Measurements from ENCODE around the gene DLGAP1. TPM values are rescaled to one million over a fixed set of nuclear protein-coding genes. Genes with fewer than 3 reads are reported as not detected.

The DLGAP1 gene
- total RNA-seq, 1 donor from 2014 or later, result 0.05 TPM

DNA sequence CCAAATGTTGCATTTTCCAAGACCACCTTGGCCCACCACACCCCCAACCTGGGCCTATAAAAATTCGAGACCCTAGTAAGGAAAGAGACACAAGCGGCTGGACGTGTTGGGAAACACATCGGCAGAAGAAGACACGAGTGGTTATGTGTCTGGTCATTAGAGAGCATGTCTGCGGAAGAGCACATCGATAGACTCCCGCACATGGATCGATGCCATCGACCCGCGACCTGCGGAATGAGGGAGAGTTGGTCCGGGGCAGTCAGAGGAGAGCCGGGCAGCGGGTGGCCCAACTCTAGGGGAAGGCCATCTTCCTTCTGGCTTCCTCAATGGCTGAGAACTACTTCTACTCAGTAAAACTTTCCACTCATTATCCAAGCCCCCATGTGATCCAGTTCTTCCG, 785.7 kb downstream of the DLGAP1 start:
- Mint-ChIP-seq H3K27ac (ENCODE audit: unreplicated experiment) (no peak overlapping the region), H3K4me3 (ENCODE audit: unreplicated experiment) (no peak overlapping the region), H3K9me3 (ENCODE audit: unreplicated experiment) (no peaks in the 10 kb centered on the region), H3K36me3 (ENCODE audit: unreplicated experiment) (no peaks in the 10 kb centered on the region), H3K27me3 (ENCODE audit: unreplicated experiment) (peaks cover 3% of the 10 kb centered on the region), H3K4me1 (ENCODE audit: unreplicated experiment) (peaks cover 13% of the 10 kb centered on the region)
- DNase-seq (ENCODE audit: extremely low spot score, unreplicated experiment), result no peak
- TF ChIP-seq, protein P1, sequence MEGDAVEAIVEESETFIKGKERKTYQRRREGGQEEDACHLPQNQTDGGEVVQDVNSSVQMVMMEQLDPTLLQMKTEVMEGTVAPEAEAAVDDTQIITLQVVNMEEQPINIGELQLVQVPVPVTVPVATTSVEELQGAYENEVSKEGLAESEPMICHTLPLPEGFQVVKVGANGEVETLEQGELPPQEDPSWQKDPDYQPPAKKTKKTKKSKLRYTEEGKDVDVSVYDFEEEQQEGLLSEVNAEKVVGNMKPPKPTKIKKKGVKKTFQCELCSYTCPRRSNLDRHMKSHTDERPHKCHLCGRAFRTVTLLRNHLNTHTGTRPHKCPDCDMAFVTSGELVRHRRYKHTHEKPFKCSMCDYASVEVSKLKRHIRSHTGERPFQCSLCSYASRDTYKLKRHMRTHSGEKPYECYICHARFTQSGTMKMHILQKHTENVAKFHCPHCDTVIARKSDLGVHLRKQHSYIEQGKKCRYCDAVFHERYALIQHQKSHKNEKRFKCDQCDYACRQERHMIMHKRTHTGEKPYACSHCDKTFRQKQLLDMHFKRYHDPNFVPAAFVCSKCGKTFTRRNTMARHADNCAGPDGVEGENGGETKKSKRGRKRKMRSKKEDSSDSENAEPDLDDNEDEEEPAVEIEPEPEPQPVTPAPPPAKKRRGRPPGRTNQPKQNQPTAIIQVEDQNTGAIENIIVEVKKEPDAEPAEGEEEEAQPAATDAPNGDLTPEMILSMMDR (IDR thresholded peaks at IDR 0.05), result no peak

DNA sequence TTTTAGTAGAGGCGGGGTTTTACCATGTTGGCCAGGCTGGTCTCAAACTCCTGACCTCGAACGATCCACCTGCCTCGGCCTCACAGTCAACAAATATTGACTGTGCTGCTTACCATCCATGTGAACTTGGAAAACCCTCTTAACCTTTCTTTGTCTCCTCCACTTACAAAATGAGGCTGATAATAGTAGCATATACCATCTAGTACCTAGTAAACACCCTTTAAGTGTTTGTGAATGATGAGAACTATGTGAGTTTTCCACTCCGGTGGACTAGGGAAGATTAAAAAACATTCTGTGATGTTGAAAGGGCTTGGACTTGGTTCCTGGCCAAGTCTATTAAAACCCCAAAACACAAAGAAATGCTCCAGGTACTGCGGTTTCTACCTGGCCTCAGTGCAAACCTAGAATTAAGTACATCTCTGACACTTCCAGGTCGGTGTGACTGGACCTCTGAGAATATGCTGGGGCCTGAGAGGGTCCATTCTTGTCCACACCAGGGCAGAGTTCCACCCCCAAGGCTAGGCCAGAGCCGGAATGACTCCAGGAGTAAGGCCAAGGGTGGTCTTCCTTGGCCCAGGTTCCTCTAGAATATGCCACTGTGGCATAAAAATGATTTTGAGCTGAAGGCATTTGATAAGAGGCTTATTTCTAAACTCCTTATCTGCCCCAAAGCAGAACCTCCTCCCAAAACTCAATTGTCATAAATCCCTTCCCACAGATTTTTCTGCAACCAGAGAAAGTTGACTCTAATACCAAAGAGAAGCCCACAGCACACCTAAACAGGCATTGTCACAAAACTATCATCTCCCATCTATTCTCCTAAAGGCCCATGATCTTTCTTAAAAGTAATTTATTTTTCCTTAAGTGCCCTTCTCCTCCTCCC, 787.6 kb downstream of the DLGAP1 start:
- no peak overlapping the region for H3K4me3 Mint-ChIP-seq (ENCODE audit: unreplicated experiment)
- no peaks in the 10 kb centered on the region for H3K9me3 Mint-ChIP-seq (ENCODE audit: unreplicated experiment)
- no peak for DNase-seq (ENCODE audit: extremely low spot score, unreplicated experiment)
- peaks cover 2% of the 10 kb centered on the region for H3K27me3 Mint-ChIP-seq (ENCODE audit: unreplicated experiment)
- H3K4me1 Mint-ChIP-seq (ENCODE audit: unreplicated experiment), result peaks cover 13% of the 10 kb centered on the region
- no peak overlapping the region for H3K27ac Mint-ChIP-seq (ENCODE audit: unreplicated experiment)
- H3K36me3 Mint-ChIP-seq (ENCODE audit: unreplicated experiment), result no peaks in the 10 kb centered on the region
- TF ChIP-seq, protein P1 (IDR thresholded peaks at IDR 0.05), result no peak

DNA sequence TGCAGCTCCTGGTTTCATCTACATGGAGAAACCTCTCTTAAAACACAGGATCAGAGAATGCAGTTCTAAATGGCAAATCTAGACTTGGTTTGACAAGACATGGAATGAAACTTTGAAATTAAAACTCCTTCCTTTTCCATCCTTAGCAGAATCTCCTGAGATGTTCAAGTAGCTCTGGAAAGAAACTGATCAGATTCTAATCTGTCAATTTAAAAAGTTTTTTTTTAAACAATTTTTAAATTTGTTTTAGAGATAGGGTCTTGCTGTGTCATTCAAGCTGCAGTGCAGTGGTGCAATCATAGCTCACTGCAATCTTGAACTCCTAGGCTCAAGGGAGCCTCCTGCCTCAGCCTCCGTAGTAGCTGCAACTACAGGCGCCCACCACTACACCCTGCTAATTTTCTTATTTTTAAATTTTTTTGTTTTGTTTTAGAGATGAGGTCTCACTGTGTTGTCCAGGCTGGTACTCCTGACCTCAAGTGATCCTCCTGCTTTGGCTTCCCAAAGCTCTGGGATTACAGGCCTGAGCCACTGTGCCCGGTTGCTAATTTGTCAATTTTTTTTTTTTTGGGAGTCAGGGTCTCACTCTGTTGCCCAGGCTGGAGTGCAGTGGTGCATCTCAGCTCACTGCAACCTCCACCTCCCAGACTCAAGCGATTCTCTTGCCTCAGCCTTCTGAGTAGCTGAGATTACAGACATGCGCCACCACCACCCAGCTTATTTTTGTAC, 788.4 kb downstream of the DLGAP1 start:
- TF ChIP-seq, protein P1 (IDR thresholded peaks at IDR 0.05), result no peak
- H3K4me1 Mint-ChIP-seq (ENCODE audit: unreplicated experiment), result peaks cover 13% of the 10 kb centered on the region
- peak overlapping the region; percentile 90 for H3K27ac Mint-ChIP-seq (ENCODE audit: unreplicated experiment)
- no peaks in the 10 kb centered on the region for H3K36me3 Mint-ChIP-seq (ENCODE audit: unreplicated experiment)
- H3K9me3 Mint-ChIP-seq (ENCODE audit: unreplicated experiment), result no peaks in the 10 kb centered on the region
- H3K27me3 Mint-ChIP-seq (ENCODE audit: unreplicated experiment), result peaks cover 2% of the 10 kb centered on the region
- H3K4me3 Mint-ChIP-seq (ENCODE audit: unreplicated experiment), result no peak overlapping the region
- DNase-seq (ENCODE audit: extremely low spot score, unreplicated experiment), result peak; percentile 32

DNA sequence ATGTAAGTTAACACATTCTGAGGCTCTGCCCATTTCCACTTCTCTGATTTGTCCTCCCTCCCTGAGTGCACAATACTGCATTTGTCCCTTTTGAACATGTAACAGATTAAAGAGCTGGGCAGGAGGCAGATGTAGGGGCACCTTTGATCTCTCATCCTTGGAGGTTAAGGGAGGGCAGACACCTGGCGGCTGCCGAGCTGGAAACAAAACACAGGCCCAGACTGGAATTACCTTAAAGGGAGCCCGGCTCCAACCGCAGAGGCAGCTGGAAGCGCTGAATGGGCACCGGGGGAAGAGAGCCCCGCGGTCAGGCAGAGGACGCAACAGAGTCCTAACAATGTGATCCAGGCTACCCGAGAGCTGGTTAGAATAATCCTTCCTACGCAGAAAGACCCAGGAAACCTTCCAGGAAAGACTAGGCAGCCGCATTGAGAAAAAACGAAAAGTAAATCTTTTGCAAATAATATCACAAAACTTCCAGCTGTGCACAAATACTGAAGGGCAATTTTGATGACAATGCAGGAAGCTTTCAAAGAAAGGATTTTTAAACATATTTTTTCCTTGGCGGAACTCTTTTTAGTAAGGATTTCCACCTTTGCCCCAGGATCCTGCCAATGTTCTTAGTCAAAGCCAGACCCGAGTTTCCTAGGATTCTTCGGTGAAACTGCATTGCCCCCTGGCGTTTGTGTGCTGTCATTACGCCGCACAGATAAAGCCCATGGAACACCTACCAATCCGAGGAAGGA, 789.2 kb downstream of the DLGAP1 start:
- Mint-ChIP-seq H3K9me3 (ENCODE audit: unreplicated experiment) (no peaks in the 10 kb centered on the region), H3K4me3 (ENCODE audit: unreplicated experiment) (peak overlapping the region; percentile 61), H3K27ac (ENCODE audit: unreplicated experiment) (peak overlapping the region; percentile 90), H3K4me1 (ENCODE audit: unreplicated experiment) (peaks cover 13% of the 10 kb centered on the region), H3K27me3 (ENCODE audit: unreplicated experiment) (peaks cover under 1% of the 10 kb centered on the region), H3K36me3 (ENCODE audit: unreplicated experiment) (no peaks in the 10 kb centered on the region)
- TF ChIP-seq, protein P1 (IDR thresholded peaks at IDR 0.05), result peak; percentile 89
- DNase-seq (ENCODE audit: extremely low spot score, unreplicated experiment), result peak; percentile 92
